Nephron progenitor cell (in vitro differentiated cells): ENCODE results near the gene SLC5A1.

Source experiments
- DNase-seq: peaks from one replicate; pipeline ENCODE4 v3.0.0; 2021
- H3K27ac Mint-ChIP-seq: 2 replicates; pipeline ENCODE4 v1.8.0; 2021; ENCODE audit warnings: mild to moderate bottlenecking, moderate library complexity, mixed read lengths
- H3K27me3 Mint-ChIP-seq: 2 replicates; pipeline ENCODE4 v1.8.0; 2021; ENCODE audit warnings: mild to moderate bottlenecking, low read depth, mixed read lengths; ENCODE audit not compliant: poor library complexity
- H3K36me3 Mint-ChIP-seq: 2 replicates; pipeline ENCODE4 v1.8.0; 2021; ENCODE audit warnings: low read depth, mixed read lengths
- H3K4me1 Mint-ChIP-seq: 2 replicates; pipeline ENCODE4 v1.8.0; 2021; ENCODE audit warnings: mixed read lengths
- H3K4me3 Mint-ChIP-seq: 2 replicates; pipeline ENCODE4 v1.8.0; 2021; ENCODE audit warnings: mild to moderate bottlenecking, moderate library complexity, mixed read lengths
- H3K9me3 Mint-ChIP-seq: 2 replicates; pipeline ENCODE4 v1.8.0; 2021; ENCODE audit warnings: mild to moderate bottlenecking, moderate library complexity, mixed read lengths
- CTCF ChIP-seq: fragments of 200-600 bp; sonication (generic); IDR thresholded peaks from 2 replicates; pipeline ENCODE4 v1.5.0; 2021; ENCODE audit warnings: antibody characterized with exemption

Gene SLC5A1

GRCh38 chr22:32024796-32025195, 18.3 kb upstream of the SLC5A1 start:
- no peak overlapping the region for H3K27ac Mint-ChIP-seq
- no peaks in the 10 kb centered on the region for H3K36me3 Mint-ChIP-seq

GRCh38 chr22:32030518-32031247, 12.4 kb upstream of the SLC5A1 start:
- Mint-ChIP-seq H3K9me3 (no peaks in the 10 kb centered on the region), H3K27ac (no peak overlapping the region)
- TF ChIP-seq CTCF = no peak

More at GRCh38 chr22:32024796-32025195, 18.3 kb upstream of the SLC5A1 start:
- TF ChIP-seq CTCF = no peak
- H3K4me3 Mint-ChIP-seq = no peak overlapping the region
- no peak for DNase-seq
- no peaks in the 10 kb centered on the region for H3K4me1 Mint-ChIP-seq
- peaks cover 30% of the 10 kb centered on the region for H3K27me3 Mint-ChIP-seq
- no peaks in the 10 kb centered on the region for H3K9me3 Mint-ChIP-seq

GRCh38 chr22:32031466-32031865, 11.6 kb upstream of the SLC5A1 start:
- peaks cover 33% of the 10 kb centered on the region for H3K27me3 Mint-ChIP-seq
- TF ChIP-seq CTCF = no peak
- no peak for DNase-seq
- no peaks in the 10 kb centered on the region for H3K4me1 Mint-ChIP-seq
- peak overlapping the region; percentile 91 for H3K27ac Mint-ChIP-seq
- no peaks in the 10 kb centered on the region for H3K9me3 Mint-ChIP-seq
- H3K36me3 Mint-ChIP-seq = no peaks in the 10 kb centered on the region
- H3K4me3 Mint-ChIP-seq = no peak overlapping the region

More at GRCh38 chr22:32030518-32031247, 12.4 kb upstream of the SLC5A1 start:
- no peak for DNase-seq
- H3K4me3 Mint-ChIP-seq = no peak overlapping the region
- no peaks in the 10 kb centered on the region for H3K4me1 Mint-ChIP-seq
- no peaks in the 10 kb centered on the region for H3K36me3 Mint-ChIP-seq
- H3K27me3 Mint-ChIP-seq = peaks cover 32% of the 10 kb centered on the region

- no peaks in the 10 kb centered on the region for H3K36me3 Mint-ChIP-seq
- no peaks in the 10 kb centered on the region for H3K9me3 Mint-ChIP-seq
- no peak for DNase-seq
- H3K27me3 Mint-ChIP-seq = peaks cover 28% of the 10 kb centered on the region
- no peak for TF ChIP-seq CTCF
- H3K4me3 Mint-ChIP-seq = no peak overlapping the region
- no peak overlapping the region for H3K27ac Mint-ChIP-seq
- no peaks in the 10 kb centered on the region for H3K4me1 Mint-ChIP-seq
Observed at GRCh38 chr22:32034275-32034674, 8.8 kb upstream of the SLC5A1 start.

- Mint-ChIP-seq H3K4me1 (no peaks in the 10 kb centered on the region), H3K27me3 (peaks cover 18% of the 10 kb centered on the region), H3K27ac (no peak overlapping the region), H3K36me3 (no peaks in the 10 kb centered on the region), H3K4me3 (no peak overlapping the region), H3K9me3 (no peaks in the 10 kb centered on the region)
- no peak for DNase-seq
- TF ChIP-seq CTCF = no peak
Observed at GRCh38 chr22:32037236-32037635, 5.8 kb upstream of the SLC5A1 start.

- Mint-ChIP-seq H3K4me3 (no peak overlapping the region), H3K27me3 (peaks cover 14% of the 10 kb centered on the region), H3K4me1 (no peaks in the 10 kb centered on the region), H3K9me3 (no peaks in the 10 kb centered on the region), H3K36me3 (no peaks in the 10 kb centered on the region), H3K27ac (no peak overlapping the region)
- no peak for TF ChIP-seq CTCF
- no peak for DNase-seq
Observed at GRCh38 chr22:32040324-32040904, 2.6 kb upstream of the SLC5A1 start.
